ENCODE measurements around the gene GAS2. TPM values are rescaled to one million over a fixed set of nuclear protein-coding genes. Genes with fewer than 3 reads are reported as not detected.

Gene GAS2
- polyA plus RNA-seq, 1 of the 3 experiments (the other 2 are of a cell fraction): 0.72 TPM

DNA sequence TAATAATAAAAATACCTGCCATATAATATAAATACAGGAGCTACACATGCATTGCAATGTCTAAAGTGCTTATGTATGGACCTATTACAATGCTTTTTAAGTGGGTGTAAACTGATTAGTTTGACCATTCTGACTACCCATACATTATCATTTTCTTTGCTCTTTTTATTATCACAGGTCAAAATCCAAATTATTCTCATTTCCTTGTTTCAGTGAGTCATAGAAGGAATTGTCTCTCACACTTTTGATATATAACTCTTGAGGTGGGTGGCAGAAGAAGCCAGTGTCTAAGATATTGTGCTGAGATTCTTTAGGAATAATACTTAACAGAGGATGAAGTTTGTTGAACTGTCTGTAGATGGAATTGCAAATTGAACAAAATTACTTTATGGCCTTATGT lies 35.6 kb downstream of the GAS2 start (continued):
- TF ChIP-seq, protein P1, sequence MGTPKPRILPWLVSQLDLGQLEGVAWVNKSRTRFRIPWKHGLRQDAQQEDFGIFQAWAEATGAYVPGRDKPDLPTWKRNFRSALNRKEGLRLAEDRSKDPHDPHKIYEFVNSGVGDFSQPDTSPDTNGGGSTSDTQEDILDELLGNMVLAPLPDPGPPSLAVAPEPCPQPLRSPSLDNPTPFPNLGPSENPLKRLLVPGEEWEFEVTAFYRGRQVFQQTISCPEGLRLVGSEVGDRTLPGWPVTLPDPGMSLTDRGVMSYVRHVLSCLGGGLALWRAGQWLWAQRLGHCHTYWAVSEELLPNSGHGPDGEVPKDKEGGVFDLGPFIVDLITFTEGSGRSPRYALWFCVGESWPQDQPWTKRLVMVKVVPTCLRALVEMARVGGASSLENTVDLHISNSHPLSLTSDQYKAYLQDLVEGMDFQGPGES (IDR thresholded peaks at IDR 0.05; ENCODE audit: low read depth, low read length): no peak

DNA sequence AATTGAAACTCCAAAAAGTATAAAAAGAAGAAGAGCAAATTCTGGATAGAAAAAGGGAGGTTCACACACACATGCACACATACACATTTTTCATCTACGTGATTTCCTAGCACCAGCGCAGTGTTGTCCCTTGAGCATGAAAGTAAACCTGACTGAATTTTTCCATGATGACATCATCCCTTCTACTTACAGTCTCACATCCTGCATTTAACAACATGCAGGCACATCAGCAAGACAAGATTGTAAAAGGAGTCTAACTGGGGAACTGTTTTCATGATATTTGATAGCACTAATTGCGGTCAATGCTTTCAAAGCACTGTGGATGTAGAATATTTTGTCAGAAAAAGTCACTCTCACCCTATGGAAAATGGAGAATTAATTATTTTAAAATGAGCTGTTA lies 36.6 kb downstream of the GAS2 start:
- Histone ChIP-seq H3K79me2 (ENCODE audit: insufficient read depth) (no peaks in the 10 kb centered on the region), H3K9me3 (no peaks in the 10 kb centered on the region), H3K4me2 (no peak overlapping the region), H3F3A (replicated peaks; ENCODE audit: insufficient read depth) (no peaks in the 10 kb centered on the region), H4K20me1 (ENCODE audit: insufficient read depth) (no peaks in the 10 kb centered on the region), H3K9ac (no peak overlapping the region), H3K4me1 (ENCODE audit: control insufficient read depth in 1 of 2, insufficient read depth in 2 of 2, low read depth in 1 of 2, low read length in 1 of 2) (no peaks in the 10 kb centered on the region; a peak in 2 of 4 replicates), H3K4me3 (ENCODE audit: low read depth in 2 of 2, low read length in 1 of 2) (no peak overlapping the region), H3K27ac (ENCODE audit: low read depth in 2 of 2, low read length in 1 of 2) (0 out of 4 replicates have a peak overlapping the region, but pooled peaks of 1 of the 2 experiments have one; percentile 12), H2AFZ (ENCODE audit: low read depth) (no peak overlapping the region), H3K27me3 (ENCODE audit: insufficient read depth) (no peaks in the 10 kb centered on the region), H3K36me3 (replicated peaks in 1 of 2; ENCODE audit: control insufficient read depth in 1 of 2, insufficient read depth in 2 of 2, low read length in 1 of 2) (no peaks in the 10 kb centered on the region), H3K9me2 (no peaks in the 10 kb centered on the region)
- DNase-seq: no peak
- POLR2A ChIA-PET: no interaction called here
- 34% methylated on average over 3 of the region's 3 CpGs for WGBS (ENCODE audit: low lambda C conversion rate)
- CTCF ChIA-PET: no interaction called here
- no peak for TF ChIP-seq MXI1 (IDR thresholded peaks at IDR 0.05; ENCODE audit: low read depth, low read length)
- peak; percentile 25; the same call in 1 of the 2 replicates for TF ChIP-seq FOSL2 (IDR thresholded peaks at IDR 0.05; ENCODE audit: borderline replicate concordance, low read depth)
- TF ChIP-seq JUND (IDR thresholded peaks at IDR 0.05): peak; percentile 36; the same call in 1 of the 2 replicates
- TF ChIP-seq TCF12 (IDR thresholded peaks at IDR 0.05): peak; percentile 15; the same call in 1 of the 2 replicates

DNA sequence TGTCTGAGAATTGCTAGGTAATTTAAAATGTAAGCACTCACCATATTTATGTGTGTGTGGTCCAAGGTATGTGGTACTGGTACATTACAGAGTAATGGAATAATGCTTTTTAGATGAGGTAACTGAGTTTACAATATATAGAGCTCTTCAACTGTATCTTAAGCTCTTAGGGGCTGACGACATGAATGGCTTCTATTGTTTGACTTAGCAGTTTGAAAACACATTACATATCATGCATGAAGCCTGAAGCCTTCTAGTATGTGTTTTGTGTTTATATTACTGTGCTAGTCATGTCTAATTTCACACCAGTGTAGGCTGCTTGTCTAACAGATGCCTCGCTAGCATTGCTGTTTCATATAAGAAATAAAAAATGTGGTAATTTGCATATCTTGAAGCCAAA lies 37.2 kb downstream of the GAS2 start:
- H4K20me1 ChIP-seq (ENCODE audit: insufficient read depth): no peaks in the 10 kb centered on the region
- H3K9me3 ChIP-seq: no peaks in the 10 kb centered on the region
- POLR2A ChIA-PET: no interaction called here
- no peak overlapping the region for H3K9ac ChIP-seq
- CTCF ChIA-PET: no interaction called here
- no peaks in the 10 kb centered on the region for H3K36me3 ChIP-seq (replicated peaks in 1 of 2; ENCODE audit: control insufficient read depth in 1 of 2, insufficient read depth in 2 of 2, low read length in 1 of 2)
- H3K27me3 ChIP-seq (ENCODE audit: insufficient read depth): no peaks in the 10 kb centered on the region
- no peaks in the 10 kb centered on the region; a peak in 2 of 4 replicates for H3K4me1 ChIP-seq (ENCODE audit: control insufficient read depth in 1 of 2, insufficient read depth in 2 of 2, low read depth in 1 of 2, low read length in 1 of 2)
- H3K79me2 ChIP-seq (ENCODE audit: insufficient read depth): no peaks in the 10 kb centered on the region
- no peaks in the 10 kb centered on the region for H3F3A ChIP-seq (replicated peaks; ENCODE audit: insufficient read depth)
- no peak overlapping the region for H3K4me3 ChIP-seq (ENCODE audit: low read depth in 2 of 2, low read length in 1 of 2)
- DNase-seq: no peak
- no peak overlapping the region for H3K4me2 ChIP-seq
- H3K9me2 ChIP-seq: no peaks in the 10 kb centered on the region
- H2AFZ ChIP-seq (ENCODE audit: low read depth): no peak overlapping the region
- WGBS (ENCODE audit: low lambda C conversion rate): 66% methylated on average over 2 of the region's 2 CpGs
- H3K27ac ChIP-seq (ENCODE audit: low read depth in 2 of 2, low read length in 1 of 2): 0 out of 4 replicates have a peak overlapping the region, but pooled peaks of 1 of the 2 experiments have one; percentile 12
- TF ChIP-seq FOXJ3 (CRISPR knock-in tag; IDR thresholded peaks at IDR 0.05) (no peak), FOSL2 (IDR thresholded peaks at IDR 0.05; ENCODE audit: borderline replicate concordance, low read depth) (no peak), TEAD4 (IDR thresholded peaks at IDR 0.05; ENCODE audit: borderline replicate concordance, insufficient read depth) (no peak), SIN3A (IDR thresholded peaks at IDR 0.05; ENCODE audit: borderline replicate concordance, low read depth, low read length) (no peak), NRF1 (IDR thresholded peaks at IDR 0.05; ENCODE audit: low read depth, low read length) (no peak), EZH2phosphoT487 (IDR thresholded peaks at IDR 0.05; ENCODE audit: borderline replicate concordance, low read depth) (no peak), ELF1 (IDR thresholded peaks at IDR 0.05) (no peak), SMC3 (IDR thresholded peaks at IDR 0.05; ENCODE audit: low read depth, low read length) (no peak)
- TF ChIP-seq, protein P1 (IDR thresholded peaks at IDR 0.05; ENCODE audit: low read depth, low read length): no peak
- TF ChIP-seq, protein P2, sequence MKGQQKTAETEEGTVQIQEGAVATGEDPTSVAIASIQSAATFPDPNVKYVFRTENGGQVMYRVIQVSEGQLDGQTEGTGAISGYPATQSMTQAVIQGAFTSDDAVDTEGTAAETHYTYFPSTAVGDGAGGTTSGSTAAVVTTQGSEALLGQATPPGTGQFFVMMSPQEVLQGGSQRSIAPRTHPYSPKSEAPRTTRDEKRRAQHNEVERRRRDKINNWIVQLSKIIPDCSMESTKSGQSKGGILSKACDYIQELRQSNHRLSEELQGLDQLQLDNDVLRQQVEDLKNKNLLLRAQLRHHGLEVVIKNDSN (IDR thresholded peaks at IDR 0.05; ENCODE audit: borderline replicate concordance, low read depth): no peak
- TF ChIP-seq, protein P3, sequence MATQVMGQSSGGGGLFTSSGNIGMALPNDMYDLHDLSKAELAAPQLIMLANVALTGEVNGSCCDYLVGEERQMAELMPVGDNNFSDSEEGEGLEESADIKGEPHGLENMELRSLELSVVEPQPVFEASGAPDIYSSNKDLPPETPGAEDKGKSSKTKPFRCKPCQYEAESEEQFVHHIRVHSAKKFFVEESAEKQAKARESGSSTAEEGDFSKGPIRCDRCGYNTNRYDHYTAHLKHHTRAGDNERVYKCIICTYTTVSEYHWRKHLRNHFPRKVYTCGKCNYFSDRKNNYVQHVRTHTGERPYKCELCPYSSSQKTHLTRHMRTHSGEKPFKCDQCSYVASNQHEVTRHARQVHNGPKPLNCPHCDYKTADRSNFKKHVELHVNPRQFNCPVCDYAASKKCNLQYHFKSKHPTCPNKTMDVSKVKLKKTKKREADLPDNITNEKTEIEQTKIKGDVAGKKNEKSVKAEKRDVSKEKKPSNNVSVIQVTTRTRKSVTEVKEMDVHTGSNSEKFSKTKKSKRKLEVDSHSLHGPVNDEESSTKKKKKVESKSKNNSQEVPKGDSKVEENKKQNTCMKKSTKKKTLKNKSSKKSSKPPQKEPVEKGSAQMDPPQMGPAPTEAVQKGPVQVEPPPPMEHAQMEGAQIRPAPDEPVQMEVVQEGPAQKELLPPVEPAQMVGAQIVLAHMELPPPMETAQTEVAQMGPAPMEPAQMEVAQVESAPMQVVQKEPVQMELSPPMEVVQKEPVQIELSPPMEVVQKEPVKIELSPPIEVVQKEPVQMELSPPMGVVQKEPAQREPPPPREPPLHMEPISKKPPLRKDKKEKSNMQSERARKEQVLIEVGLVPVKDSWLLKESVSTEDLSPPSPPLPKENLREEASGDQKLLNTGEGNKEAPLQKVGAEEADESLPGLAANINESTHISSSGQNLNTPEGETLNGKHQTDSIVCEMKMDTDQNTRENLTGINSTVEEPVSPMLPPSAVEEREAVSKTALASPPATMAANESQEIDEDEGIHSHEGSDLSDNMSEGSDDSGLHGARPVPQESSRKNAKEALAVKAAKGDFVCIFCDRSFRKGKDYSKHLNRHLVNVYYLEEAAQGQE (IDR thresholded peaks at IDR 0.05; ENCODE audit: low read depth, low read length): no peak
- TF ChIP-seq, protein P4, sequence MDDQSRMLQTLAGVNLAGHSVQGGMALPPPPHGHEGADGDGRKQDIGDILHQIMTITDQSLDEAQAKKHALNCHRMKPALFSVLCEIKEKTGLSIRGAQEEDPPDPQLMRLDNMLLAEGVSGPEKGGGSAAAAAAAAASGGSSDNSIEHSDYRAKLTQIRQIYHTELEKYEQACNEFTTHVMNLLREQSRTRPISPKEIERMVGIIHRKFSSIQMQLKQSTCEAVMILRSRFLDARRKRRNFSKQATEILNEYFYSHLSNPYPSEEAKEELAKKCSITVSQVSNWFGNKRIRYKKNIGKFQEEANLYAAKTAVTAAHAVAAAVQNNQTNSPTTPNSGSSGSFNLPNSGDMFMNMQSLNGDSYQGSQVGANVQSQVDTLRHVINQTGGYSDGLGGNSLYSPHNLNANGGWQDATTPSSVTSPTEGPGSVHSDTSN (IDR thresholded peaks at IDR 0.05): no peak
- TF ChIP-seq, protein P5, sequence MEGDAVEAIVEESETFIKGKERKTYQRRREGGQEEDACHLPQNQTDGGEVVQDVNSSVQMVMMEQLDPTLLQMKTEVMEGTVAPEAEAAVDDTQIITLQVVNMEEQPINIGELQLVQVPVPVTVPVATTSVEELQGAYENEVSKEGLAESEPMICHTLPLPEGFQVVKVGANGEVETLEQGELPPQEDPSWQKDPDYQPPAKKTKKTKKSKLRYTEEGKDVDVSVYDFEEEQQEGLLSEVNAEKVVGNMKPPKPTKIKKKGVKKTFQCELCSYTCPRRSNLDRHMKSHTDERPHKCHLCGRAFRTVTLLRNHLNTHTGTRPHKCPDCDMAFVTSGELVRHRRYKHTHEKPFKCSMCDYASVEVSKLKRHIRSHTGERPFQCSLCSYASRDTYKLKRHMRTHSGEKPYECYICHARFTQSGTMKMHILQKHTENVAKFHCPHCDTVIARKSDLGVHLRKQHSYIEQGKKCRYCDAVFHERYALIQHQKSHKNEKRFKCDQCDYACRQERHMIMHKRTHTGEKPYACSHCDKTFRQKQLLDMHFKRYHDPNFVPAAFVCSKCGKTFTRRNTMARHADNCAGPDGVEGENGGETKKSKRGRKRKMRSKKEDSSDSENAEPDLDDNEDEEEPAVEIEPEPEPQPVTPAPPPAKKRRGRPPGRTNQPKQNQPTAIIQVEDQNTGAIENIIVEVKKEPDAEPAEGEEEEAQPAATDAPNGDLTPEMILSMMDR (IDR thresholded peaks at IDR 0.05): no peak

All from SK-N-SH (cell line).